Ishikawa (cell line): ENCODE results near the gene GPR152.

Experiments
- CREB1 ChIP-seq: IDR thresholded peaks from 2 replicates; pipeline ENCODE4 v1.6.1; 2012; ENCODE audit warnings: low read depth
- TAF1 ChIP-seq: IDR thresholded peaks from 2 replicates; pipeline ENCODE4 v1.6.1; 2012; ENCODE audit warnings: low read depth, mild to moderate bottlenecking
- TEAD4 ChIP-seq: IDR thresholded peaks from 2 replicates; pipeline ENCODE4 v1.6.1; 2012
- YY1 ChIP-seq: IDR thresholded peaks from 2 replicates; pipeline ENCODE4 v1.6.1; 2012; ENCODE audit warnings: low read depth

- no peak for TF ChIP-seq YY1
- no peak for TF ChIP-seq CREB1
- TF ChIP-seq TEAD4, result no peak
- no peak for TF ChIP-seq TAF1
Measured at GRCh38 chr11:67435031-67435726, 17.4 kb downstream of the GPR152 start.
